ENCODE results near the gene SKP1.

DNA sequence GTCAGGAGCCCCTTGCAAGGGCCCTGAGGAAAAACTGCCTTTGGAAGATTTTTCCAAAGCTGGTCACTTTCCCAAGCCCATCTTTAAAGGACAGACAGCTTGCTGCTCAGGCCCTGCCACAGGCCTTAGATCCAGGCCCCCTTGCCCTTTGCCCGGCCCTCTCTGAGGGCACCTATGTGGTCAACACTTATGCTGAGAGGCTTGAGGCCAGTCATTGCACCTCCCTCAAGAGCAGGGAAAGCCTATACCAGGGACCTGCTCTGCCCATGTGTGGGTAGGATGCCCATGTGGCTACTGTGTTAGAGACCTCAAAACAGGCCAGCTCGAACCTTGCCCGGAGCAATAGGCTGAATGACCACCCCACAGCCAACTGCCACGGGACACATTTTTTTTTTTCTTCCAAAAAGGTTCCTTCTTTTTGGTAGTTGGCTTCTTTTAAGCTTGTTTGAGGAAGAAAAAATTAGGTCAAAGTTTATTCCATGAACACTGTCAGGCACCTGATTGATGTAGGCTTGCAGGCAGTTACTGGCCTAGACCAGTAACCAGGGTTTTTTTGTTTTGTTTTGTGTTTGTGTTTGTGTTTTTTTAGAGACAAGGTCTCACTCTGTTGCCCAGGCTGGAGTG, 58.4 kb downstream of the SKP1 start:
- TF ChIP-seq EZH2phosphoT487 (IDR thresholded peaks at IDR 0.05; ENCODE audit: low read length): no peak
- TF ChIP-seq, protein P1, sequence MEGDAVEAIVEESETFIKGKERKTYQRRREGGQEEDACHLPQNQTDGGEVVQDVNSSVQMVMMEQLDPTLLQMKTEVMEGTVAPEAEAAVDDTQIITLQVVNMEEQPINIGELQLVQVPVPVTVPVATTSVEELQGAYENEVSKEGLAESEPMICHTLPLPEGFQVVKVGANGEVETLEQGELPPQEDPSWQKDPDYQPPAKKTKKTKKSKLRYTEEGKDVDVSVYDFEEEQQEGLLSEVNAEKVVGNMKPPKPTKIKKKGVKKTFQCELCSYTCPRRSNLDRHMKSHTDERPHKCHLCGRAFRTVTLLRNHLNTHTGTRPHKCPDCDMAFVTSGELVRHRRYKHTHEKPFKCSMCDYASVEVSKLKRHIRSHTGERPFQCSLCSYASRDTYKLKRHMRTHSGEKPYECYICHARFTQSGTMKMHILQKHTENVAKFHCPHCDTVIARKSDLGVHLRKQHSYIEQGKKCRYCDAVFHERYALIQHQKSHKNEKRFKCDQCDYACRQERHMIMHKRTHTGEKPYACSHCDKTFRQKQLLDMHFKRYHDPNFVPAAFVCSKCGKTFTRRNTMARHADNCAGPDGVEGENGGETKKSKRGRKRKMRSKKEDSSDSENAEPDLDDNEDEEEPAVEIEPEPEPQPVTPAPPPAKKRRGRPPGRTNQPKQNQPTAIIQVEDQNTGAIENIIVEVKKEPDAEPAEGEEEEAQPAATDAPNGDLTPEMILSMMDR (IDR thresholded peaks at IDR 0.05; ENCODE audit: low read length): no peak

All from MM.1S (cell line).